Vagina (tissue), 2 donors: Measurements from ENCODE around the gene PPP2R3B.

Source experiments
- CTCF ChIP-seq, 3 experiments: fragments of 450-650 bp in 2 of 3; fragments of 200-600 bp in 1 of 3; sonication (generic) in 1 of 3; IDR thresholded peaks; one replicate each; pipeline ENCODE4 v1.5.1; 2017 to 2019; ENCODE audit warnings: antibody characterized with exemption in 3 of 3, mild to moderate bottlenecking in 2 of 3, moderate library complexity in 2 of 3
- POLR2AphosphoS5 ChIP-seq, 2 donors: sonication (generic); formaldehyde crosslinking; IDR thresholded peaks; one replicate each; pipeline ENCODE4 v1.9.0; 2017; ENCODE audit warnings: antibody characterized with exemption in 2 of 2, mild to moderate bottlenecking in 2 of 2, low read depth in 1 of 2; ENCODE audit not compliant: insufficient read depth in 1 of 2

- TF ChIP-seq CTCF (IDR thresholded peaks at IDR 0.05): no peak
- no peak for TF ChIP-seq POLR2AphosphoS5 (IDR thresholded peaks at IDR 0.05; ENCODE audit: insufficient read depth in 1 of 2, low read depth in 1 of 2)
Observed at GRCh38 chrX:331825-332495, 54.7 kb downstream of the PPP2R3B start.
